ENCODE measurements around the gene ZC3H18. TPM values are rescaled to one million over a fixed set of nuclear protein-coding genes. Genes with fewer than 3 reads are reported as not detected.

Gene ZC3H18
- total RNA-seq, 4 donors from 2014 or later = 19.7 to 52.2 (median 28.1) TPM

DNA sequence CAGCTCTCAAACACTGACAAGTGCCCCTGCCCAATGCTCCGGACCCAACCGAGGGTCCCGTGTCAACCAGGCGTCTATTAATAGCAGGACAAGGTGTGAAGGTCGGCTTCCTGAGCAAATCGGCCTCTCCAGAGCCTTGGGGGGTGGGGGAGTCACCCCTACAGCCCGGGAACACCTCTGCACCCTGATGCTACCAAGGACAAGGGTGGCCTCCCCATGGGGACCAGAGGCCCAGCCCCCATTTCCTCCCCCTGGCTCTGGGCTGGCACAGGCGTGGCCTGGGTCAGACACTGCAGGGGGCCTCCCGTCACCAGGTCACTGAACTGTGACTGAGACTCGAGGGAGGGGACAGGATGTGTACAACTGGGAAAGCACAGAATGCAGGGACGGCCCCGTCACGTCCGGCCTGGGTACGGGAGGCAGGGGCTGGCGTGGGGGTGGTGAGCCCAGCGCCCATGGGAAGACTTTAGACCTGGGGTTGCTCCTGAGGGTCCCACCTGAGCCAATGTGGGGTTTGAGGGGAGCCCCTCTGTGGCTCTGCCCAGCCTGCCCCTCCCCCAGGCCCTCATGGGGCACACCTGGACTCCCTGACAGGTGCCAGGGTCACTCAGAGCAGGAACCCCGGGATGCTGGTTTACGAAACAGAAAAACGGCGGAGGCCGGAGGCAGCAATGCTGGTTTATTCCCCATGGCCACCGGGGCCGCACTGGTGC, 81.2 kb downstream of the ZC3H18 start:
- H3K27me3 ChIP-seq = no peaks in the 10 kb centered on the region
- no peak for DNase-seq (ENCODE audit: low spot score in 2 of 2)
- 36 to 70% methylated on average over 16 to 24 of the region's 24 CpGs for WGBS, 2 donors

DNA sequence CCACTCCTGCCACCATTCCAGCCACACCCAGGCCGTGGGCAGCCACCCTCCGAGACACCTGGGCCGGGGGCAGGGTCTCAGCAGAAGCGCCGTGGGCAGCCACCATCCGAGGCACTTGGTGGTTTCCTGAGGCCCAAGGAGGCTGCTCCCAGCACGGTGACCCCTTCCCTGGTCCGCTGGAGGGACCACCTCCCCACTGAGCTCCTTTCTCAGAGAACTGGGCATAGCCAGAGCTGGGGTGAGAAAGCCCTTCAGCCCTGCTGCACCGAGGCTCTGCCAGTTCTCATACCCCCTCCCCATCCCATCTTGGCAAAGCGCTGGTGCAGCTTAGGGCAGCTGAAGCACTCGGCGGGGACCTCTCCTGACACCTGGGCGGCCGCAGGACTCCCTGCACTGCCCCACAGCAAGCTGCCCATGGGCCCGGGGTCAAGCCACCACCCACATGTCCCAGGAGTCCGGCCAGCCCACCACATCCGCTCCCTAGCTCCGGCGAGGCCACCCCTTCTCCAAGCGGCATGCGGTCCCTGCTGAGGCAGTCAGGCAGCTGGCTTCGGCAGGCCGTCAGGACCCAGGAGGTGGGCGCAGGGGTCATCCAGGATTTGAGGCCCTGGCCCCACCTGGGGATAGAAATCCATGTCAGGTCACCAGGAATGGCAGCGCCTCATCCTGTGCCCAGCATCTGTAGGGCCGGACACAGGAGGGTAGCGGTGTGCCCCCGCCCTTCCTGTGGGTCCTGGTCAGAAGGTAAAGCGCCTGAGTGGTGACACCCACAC, 82.0 kb downstream of the ZC3H18 start:
- H3K27ac ChIP-seq = peak overlapping the region in 3 of 4 donors; percentile 21 to 87 (median 78)
- no peak for DNase-seq (ENCODE audit: low spot score in 2 of 2)

More for the DNA sequence above, 81.2 kb downstream of the ZC3H18 start:
- Histone ChIP-seq H3K36me3 (peaks cover 0 to 62% (median 6%) of the 10 kb centered on the region in 3 donors), H3K27ac (peak overlapping the region in 3 of 4 donors; percentile 44 to 87 (median 78)), H3K9me3 (no peaks in the 10 kb centered on the region), H3K4me3 (peak overlapping the region; percentile 40 to 71 (median 67)), H3K4me1 (peaks cover 0 to 27% (median 17%) of the 10 kb centered on the region in 4 donors)
- TF ChIP-seq POLR2A (IDR thresholded peaks at IDR 0.05) (no peak), EP300 (IDR thresholded peaks at IDR 0.05) (no peak)
- TF ChIP-seq, protein P1, sequence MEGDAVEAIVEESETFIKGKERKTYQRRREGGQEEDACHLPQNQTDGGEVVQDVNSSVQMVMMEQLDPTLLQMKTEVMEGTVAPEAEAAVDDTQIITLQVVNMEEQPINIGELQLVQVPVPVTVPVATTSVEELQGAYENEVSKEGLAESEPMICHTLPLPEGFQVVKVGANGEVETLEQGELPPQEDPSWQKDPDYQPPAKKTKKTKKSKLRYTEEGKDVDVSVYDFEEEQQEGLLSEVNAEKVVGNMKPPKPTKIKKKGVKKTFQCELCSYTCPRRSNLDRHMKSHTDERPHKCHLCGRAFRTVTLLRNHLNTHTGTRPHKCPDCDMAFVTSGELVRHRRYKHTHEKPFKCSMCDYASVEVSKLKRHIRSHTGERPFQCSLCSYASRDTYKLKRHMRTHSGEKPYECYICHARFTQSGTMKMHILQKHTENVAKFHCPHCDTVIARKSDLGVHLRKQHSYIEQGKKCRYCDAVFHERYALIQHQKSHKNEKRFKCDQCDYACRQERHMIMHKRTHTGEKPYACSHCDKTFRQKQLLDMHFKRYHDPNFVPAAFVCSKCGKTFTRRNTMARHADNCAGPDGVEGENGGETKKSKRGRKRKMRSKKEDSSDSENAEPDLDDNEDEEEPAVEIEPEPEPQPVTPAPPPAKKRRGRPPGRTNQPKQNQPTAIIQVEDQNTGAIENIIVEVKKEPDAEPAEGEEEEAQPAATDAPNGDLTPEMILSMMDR (IDR thresholded peaks at IDR 0.05) = no peak

DNA sequence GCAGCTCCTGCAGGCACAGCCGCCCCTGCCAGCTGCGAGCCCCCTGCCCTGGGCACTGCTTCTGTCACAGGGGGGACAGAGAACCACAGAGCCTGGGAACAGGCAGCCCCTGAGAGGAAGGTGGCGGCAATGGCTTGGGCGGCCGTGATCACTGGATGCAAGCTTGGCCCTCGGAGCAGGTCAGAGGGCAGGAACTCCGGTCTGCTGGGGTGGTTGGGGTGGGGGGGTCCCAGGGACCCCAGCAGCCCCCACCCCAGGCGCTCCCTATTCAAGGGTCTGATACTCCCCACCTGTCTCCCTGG, 82.5 kb downstream of the ZC3H18 start:
- Histone ChIP-seq H3K27ac (no peak overlapping the region), H3K4me3 (no peak overlapping the region), H3K27me3 (no peaks in the 10 kb centered on the region), H3K9me3 (no peaks in the 10 kb centered on the region), H3K36me3 (peaks cover 0 to 62% (median 6%) of the 10 kb centered on the region in 3 donors), H3K4me1 (peaks cover 0 to 27% (median 16%) of the 10 kb centered on the region in 4 donors)
- no peak for TF ChIP-seq POLR2A (IDR thresholded peaks at IDR 0.05)
- no peak for TF ChIP-seq EP300 (IDR thresholded peaks at IDR 0.05)
- TF ChIP-seq, protein P1 (IDR thresholded peaks at IDR 0.05) = no peak
- DNase-seq (ENCODE audit: low spot score in 2 of 2) = no peak
- 86 to 100% methylated on average over 7 to 8 of the region's 8 CpGs for whole genome bisulfite sequencing, 2 donors

More for the DNA sequence above, 82.0 kb downstream of the ZC3H18 start:
- TF ChIP-seq, protein P1 (IDR thresholded peaks at IDR 0.05) = no peak
- no peak for TF ChIP-seq POLR2A (IDR thresholded peaks at IDR 0.05)
- no peak for TF ChIP-seq EP300 (IDR thresholded peaks at IDR 0.05)
- H3K27me3 ChIP-seq = no peaks in the 10 kb centered on the region
- peaks cover 0 to 62% (median 6%) of the 10 kb centered on the region in 3 donors for H3K36me3 ChIP-seq
- no peaks in the 10 kb centered on the region for H3K9me3 ChIP-seq
- WGBS, 2 donors = 78 to 87% methylated on average over 9 to 13 of the region's 29 CpGs
- peak overlapping the region in 1 of 4 donors; percentile 66 for H3K4me3 ChIP-seq
- H3K4me1 ChIP-seq = peaks cover 0 to 27% (median 17%) of the 10 kb centered on the region in 4 donors

DNA sequence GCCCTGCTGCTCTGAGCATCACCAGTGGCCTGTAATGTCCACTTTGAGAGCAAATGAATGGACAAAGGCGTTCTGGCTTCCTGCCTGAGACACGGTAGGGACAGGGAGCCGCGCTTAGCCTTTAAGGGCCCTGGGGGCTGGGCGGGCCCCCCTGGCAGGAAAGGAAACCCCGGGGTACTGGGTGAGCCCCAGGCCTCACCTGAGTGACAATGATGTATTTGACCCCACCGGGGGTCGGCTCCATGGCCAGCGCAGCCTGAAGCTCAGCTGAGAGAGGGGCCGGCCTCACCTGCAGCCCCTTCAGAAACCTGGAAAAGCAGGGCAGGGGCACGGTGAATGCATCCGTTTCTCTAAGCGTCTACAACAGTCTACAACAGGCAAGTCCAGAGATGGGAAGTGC, 82.9 kb downstream of the ZC3H18 start:
- no peak for DNase-seq (ENCODE audit: low spot score in 2 of 2)
- WGBS, 2 donors = 82% methylated on average over 12 to 13 of the region's 13 CpGs
- H3K4me1 ChIP-seq = peaks cover 0 to 27% (median 14%) of the 10 kb centered on the region in 4 donors

DNA sequence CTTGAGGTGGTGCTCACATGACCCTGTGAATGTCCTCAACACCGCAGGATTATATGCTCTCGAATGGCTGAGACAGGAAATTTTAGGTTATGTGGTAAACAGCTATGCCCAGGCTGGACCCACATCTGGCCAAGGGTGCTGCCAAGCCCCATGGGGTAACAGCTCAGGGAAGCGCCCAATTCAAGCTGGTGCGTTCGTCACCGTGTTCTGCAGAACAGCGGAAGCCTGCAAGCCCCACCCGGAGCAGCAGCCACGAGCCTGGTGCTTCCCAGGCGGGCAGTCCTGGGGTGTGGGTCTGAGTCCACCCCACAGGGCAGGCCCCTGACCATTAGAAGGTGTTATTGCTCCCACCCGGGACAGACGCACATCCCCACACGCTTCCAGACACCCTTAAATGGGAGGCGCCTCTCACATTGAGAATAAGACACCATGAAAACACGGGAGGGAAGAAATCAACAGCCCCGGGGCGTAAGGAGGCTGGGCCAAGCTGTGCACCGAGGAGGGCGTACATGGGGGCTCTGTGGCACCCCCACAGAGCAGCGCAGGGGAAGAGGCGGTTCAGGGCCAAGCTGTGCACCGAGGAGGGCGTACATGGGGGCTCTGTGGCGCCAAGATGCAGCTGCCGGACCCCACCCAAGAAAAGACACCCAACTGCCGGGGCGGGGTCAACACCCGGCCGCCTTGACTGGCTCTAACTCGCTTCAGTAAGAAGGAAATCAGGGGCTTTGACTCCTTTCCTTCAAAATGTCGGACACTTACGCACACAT, 83.6 kb downstream of the ZC3H18 start:
- H3K4me1 ChIP-seq = peaks cover 0 to 27% (median 13%) of the 10 kb centered on the region in 4 donors
- H3K36me3 ChIP-seq = peaks cover 0 to 70% (median 6%) of the 10 kb centered on the region in 3 donors
- H3K27ac ChIP-seq = no peak overlapping the region
- H3K4me3 ChIP-seq = no peak overlapping the region
- 76 to 84% methylated on average over 27 to 29 of the region's 32 CpGs for WGBS, 2 donors
- DNase-seq (ENCODE audit: low spot score in 2 of 2) = no peak
- no peaks in the 10 kb centered on the region for H3K27me3 ChIP-seq
- H3K9me3 ChIP-seq = no peaks in the 10 kb centered on the region
- TF ChIP-seq EP300 (IDR thresholded peaks at IDR 0.05) (no peak), POLR2A (IDR thresholded peaks at IDR 0.05) (no peak)
- TF ChIP-seq, protein P1 (IDR thresholded peaks at IDR 0.05) = no peak

More for the DNA sequence above, 82.9 kb downstream of the ZC3H18 start:
- TF ChIP-seq EP300 (IDR thresholded peaks at IDR 0.05) = no peak
- H3K27ac ChIP-seq = no peak overlapping the region
- H3K4me3 ChIP-seq = no peak overlapping the region
- H3K27me3 ChIP-seq = no peaks in the 10 kb centered on the region
- no peaks in the 10 kb centered on the region for H3K9me3 ChIP-seq
- H3K36me3 ChIP-seq = peaks cover 0 to 63% (median 6%) of the 10 kb centered on the region in 3 donors
